Nephron progenitor cell (in vitro differentiated cells): ENCODE measurements around the gene GSKIP.
A peak's percentile ranks its signal among the peaks of the same experiment; 100 is the strongest.

Source experiments
- DNase-seq: peaks from one replicate; pipeline ENCODE4 v3.0.0; 2021
- H3K27ac Mint-ChIP-seq: 2 replicates; pipeline ENCODE4 v1.8.0; 2021; ENCODE audit warnings: mild to moderate bottlenecking, moderate library complexity, mixed read lengths
- H3K27me3 Mint-ChIP-seq: 2 replicates; pipeline ENCODE4 v1.8.0; 2021; ENCODE audit warnings: mild to moderate bottlenecking, low read depth, mixed read lengths; ENCODE audit not compliant: poor library complexity
- H3K36me3 Mint-ChIP-seq: 2 replicates; pipeline ENCODE4 v1.8.0; 2021; ENCODE audit warnings: low read depth, mixed read lengths
- H3K4me1 Mint-ChIP-seq: 2 replicates; pipeline ENCODE4 v1.8.0; 2021; ENCODE audit warnings: mixed read lengths
- H3K4me3 Mint-ChIP-seq: 2 replicates; pipeline ENCODE4 v1.8.0; 2021; ENCODE audit warnings: mild to moderate bottlenecking, moderate library complexity, mixed read lengths
- H3K9me3 Mint-ChIP-seq: 2 replicates; pipeline ENCODE4 v1.8.0; 2021; ENCODE audit warnings: mild to moderate bottlenecking, moderate library complexity, mixed read lengths
- CTCF ChIP-seq: fragments of 200-600 bp; sonication (generic); IDR thresholded peaks from 2 replicates; pipeline ENCODE4 v1.5.0; 2021; ENCODE audit warnings: antibody characterized with exemption

Gene GSKIP

GRCh38 chr14:96363751-96364336 lies 518 bp downstream of the GSKIP start:
- H3K36me3 Mint-ChIP-seq, result peaks cover 12% of the 10 kb centered on the region

GRCh38 chr14:96364962-96365361 lies 1.6 kb downstream of the GSKIP start:
- TF ChIP-seq CTCF, result no peak
- Mint-ChIP-seq H3K9me3 (peaks cover 9% of the 10 kb centered on the region), H3K4me1 (peaks cover 57% of the 10 kb centered on the region), H3K27ac (no peak overlapping the region), H3K27me3 (no peaks in the 10 kb centered on the region), H3K36me3 (peaks cover 22% of the 10 kb centered on the region), H3K4me3 (peak overlapping the region; percentile 89)
- no peak for DNase-seq

More at GRCh38 chr14:96363751-96364336, 518 bp downstream of the GSKIP start:
- Mint-ChIP-seq H3K4me3 (peak overlapping the region; percentile 89), H3K9me3 (peaks cover 6% of the 10 kb centered on the region), H3K27me3 (no peaks in the 10 kb centered on the region), H3K27ac (peak overlapping the region; percentile 60), H3K4me1 (peaks cover 55% of the 10 kb centered on the region)
- no peak for TF ChIP-seq CTCF
- DNase-seq, result peak; percentile 33

- no peak for DNase-seq
- no peak for TF ChIP-seq CTCF
- H3K4me1 Mint-ChIP-seq, result peaks cover 36% of the 10 kb centered on the region
- peak overlapping the region; percentile 84 for H3K27ac Mint-ChIP-seq
- H3K9me3 Mint-ChIP-seq, result peaks cover 13% of the 10 kb centered on the region
- H3K4me3 Mint-ChIP-seq, result peak overlapping the region; percentile 23
- no peaks in the 10 kb centered on the region for H3K27me3 Mint-ChIP-seq
- H3K36me3 Mint-ChIP-seq, result peaks cover 28% of the 10 kb centered on the region
Observed at GRCh38 chr14:96368534-96368933, 5.2 kb downstream of the GSKIP start.

GRCh38 chr14:96370528-96370927 lies 7.2 kb downstream of the GSKIP start:
- Mint-ChIP-seq H3K9me3 (peaks cover 13% of the 10 kb centered on the region), H3K36me3 (peaks cover 43% of the 10 kb centered on the region), H3K4me1 (peaks cover 19% of the 10 kb centered on the region), H3K27me3 (no peaks in the 10 kb centered on the region), H3K27ac (no peak overlapping the region), H3K4me3 (no peak overlapping the region)
- no peak for TF ChIP-seq CTCF
- DNase-seq, result no peak

- no peak for DNase-seq
Observed at GRCh38 chr14:96373538-96373937, 10.2 kb downstream of the GSKIP start.

More at GRCh38 chr14:96373538-96373937, 10.2 kb downstream of the GSKIP start:
- TF ChIP-seq CTCF, result no peak
- Mint-ChIP-seq H3K27ac (no peak overlapping the region), H3K9me3 (peaks cover 11% of the 10 kb centered on the region), H3K4me1 (peaks cover 5% of the 10 kb centered on the region), H3K4me3 (no peak overlapping the region), H3K27me3 (no peaks in the 10 kb centered on the region), H3K36me3 (peaks cover 40% of the 10 kb centered on the region)
